GM19372 (cell line): Measurements from ENCODE around the gene ASF1B.
"Not testable (repeated sequence)": the region's sequence is repeated elsewhere in the genome, so short reads cannot be mapped to it uniquely, and the experiment has no call there.

Experiments
- ATAC-seq: cut with Tn5 transposase; IDR thresholded peaks from one replicate; pipeline ENCODE4 v1.9.1; 2021; ENCODE audit warnings: mild to moderate bottlenecking, low read depth, moderate library complexity; ENCODE audit not compliant: unreplicated experiment

ASF1B gene

GRCh38 chr19:14160017-14160703 lies 23.8 kb upstream of the ASF1B start:
- ATAC-seq = no peak

- ATAC-seq = no peak
These were observed 22.7 kb upstream of the ASF1B start for GRCh38 chr19:14159059-14159458.

- ATAC-seq = no peak
These were observed 22.1 kb upstream of the ASF1B start for GRCh38 chr19:14158276-14159023.

GRCh38 chr19:14156971-14157717 lies 20.8 kb upstream of the ASF1B start:
- no peak for ATAC-seq

- ATAC-seq = no peak
These were observed 19.7 kb upstream of the ASF1B start for GRCh38 chr19:14156122-14156521.

- no peak for ATAC-seq
These were observed 19.0 kb upstream of the ASF1B start for GRCh38 chr19:14155371-14155770.

GRCh38 chr19:14152713-14153112 lies 16.3 kb upstream of the ASF1B start:
- ATAC-seq = no peak

- no peak for ATAC-seq
These were observed 14.6 kb upstream of the ASF1B start for GRCh38 chr19:14150770-14151661.

GRCh38 chr19:14150041-14150769 lies 13.8 kb upstream of the ASF1B start:
- ATAC-seq = no peak

GRCh38 chr19:14149509-14149994 lies 13.2 kb upstream of the ASF1B start:
- ATAC-seq = no peak

- ATAC-seq = no peak
These were observed 12.5 kb upstream of the ASF1B start for GRCh38 chr19:14148751-14149410.

GRCh38 chr19:14147797-14148605 lies 11.6 kb upstream of the ASF1B start:
- ATAC-seq = no peak

- no peak for ATAC-seq
These were observed 10.4 kb upstream of the ASF1B start for GRCh38 chr19:14146789-14147216.

- not testable (repeated sequence) for ATAC-seq
These were observed 9.8 kb upstream of the ASF1B start for GRCh38 chr19:14146169-14146568.

- no peak for ATAC-seq
These were observed 9.0 kb upstream of the ASF1B start for GRCh38 chr19:14145381-14145780.

GRCh38 chr19:14142262-14143190 lies 6.1 kb upstream of the ASF1B start:
- no peak for ATAC-seq

- no peak for ATAC-seq
These were observed 4.7 kb upstream of the ASF1B start for GRCh38 chr19:14141041-14141440.
